Caco-2 (cell line): Measurements from ENCODE around the gene PIK3C3. TPM values are rescaled to one million over a fixed set of nuclear protein-coding genes. Genes with fewer than 3 reads are reported as not detected.

Experiments used
- BruUV-seq: library from RNA; stranded (reverse); fragments of 400-500 nt; replicated peaks from 2 replicates; lab custom pipeline; 2021; lab: Mats Ljungman, UMichigan
- CTCF ChIA-PET: fragments of 300-600 bp; sonication (Branson Sonifier 250); formaldehyde crosslinking; loops from one replicate; lab custom pipeline; 2022; ENCODE audit warnings: antibody characterized with exemption; lab: Charles Lee
- POLR2A ChIA-PET: fragments of 300-600 bp; sonication (Branson Sonifier 250); formaldehyde crosslinking; loops from one replicate; lab custom pipeline; 2022; ENCODE audit warnings: antibody characterized with exemption; lab: Charles Lee
- DNase-seq, 2 experiments: peaks; one replicate each; pipeline versions ENCODE4 v3.0.0 to v3.0.0-alpha.2; 2020 to 2022
- H3K27me3 ChIP-seq: replicated peaks from 2 replicates; pipeline ENCODE4 v1.6.0; 2011; ENCODE audit warnings: low read length; ENCODE audit not compliant: control insufficient read depth, insufficient read depth
- H3K36me3 ChIP-seq: 2 replicates; pipeline ENCODE4 v1.5.1; 2011; ENCODE audit warnings: low read length; ENCODE audit not compliant: control insufficient read depth, insufficient read depth
- H3K4me1 ChIP-seq: fragments of 250-450 bp; sonication (Bioruptor Pico); 2 replicates; pipeline ENCODE4 v1.5.1; 2020; ENCODE audit warnings: mild to moderate bottlenecking
- H3K4me3 ChIP-seq: 2 replicates; pipeline ENCODE4 v1.5.1; 2011; ENCODE audit warnings: low read depth, mild to moderate bottlenecking, control low read depth, low read length
- H3K9me3 ChIP-seq: fragments of 250-450 bp; sonication (Bioruptor Pico); 2 replicates; pipeline ENCODE4 v1.5.1; 2020; ENCODE audit warnings: mild to moderate bottlenecking, moderate library complexity
- H3K27ac Mint-ChIP-seq: one replicate; pipeline ENCODE4 v1.8.0; 2022; ENCODE audit warnings: mixed read lengths; ENCODE audit not compliant: unreplicated experiment
- H3K27me3 Mint-ChIP-seq: one replicate; pipeline ENCODE4 v1.8.0; 2022; ENCODE audit warnings: mixed read lengths; ENCODE audit not compliant: insufficient read depth, unreplicated experiment
- H3K36me3 Mint-ChIP-seq: one replicate; pipeline ENCODE4 v1.8.0; 2022; ENCODE audit warnings: mild to moderate bottlenecking, mixed read lengths; ENCODE audit not compliant: insufficient read depth, unreplicated experiment
- H3K4me1 Mint-ChIP-seq: one replicate; pipeline ENCODE4 v1.8.0; 2022; ENCODE audit warnings: low read depth, mixed read lengths; ENCODE audit not compliant: unreplicated experiment
- H3K4me3 Mint-ChIP-seq: one replicate; pipeline ENCODE4 v1.8.0; 2022; ENCODE audit warnings: mild to moderate bottlenecking, moderate library complexity, mixed read lengths; ENCODE audit not compliant: unreplicated experiment
- H3K9me3 Mint-ChIP-seq: one replicate; pipeline ENCODE4 v1.8.0; 2022; ENCODE audit warnings: mixed read lengths; ENCODE audit not compliant: unreplicated experiment
- CTCF ChIP-seq, 2 experiments: fragments of 200-600 bp in 1 of 2; IDR thresholded peaks; 1 replicate in 1 of 2; 2 replicates in 1 of 2; pipeline versions ENCODE4 v1.5.1 to v1.8.0; 2011 to 2022; ENCODE audit warnings: antibody characterized with exemption in 1 of 2, control low read depth in 1 of 2, inconsistent platforms in 1 of 2, low read depth in 1 of 2, low read length in 1 of 2, mild to moderate bottlenecking in 1 of 2, moderate library complexity in 1 of 2; ENCODE audit not compliant: insufficient read depth in 1 of 2, severe bottlenecking in 1 of 2, unreplicated experiment in 1 of 2
- intact Hi-C: fragments of 100-400 bp; cut with micrococcal nuclease; formaldehyde crosslinking; loops from one replicate; pipeline ENCODE4 v1.10.0; 2022; ENCODE audit not compliant: unreplicated experiment
- total RNA-seq: library from RNA; stranded (reverse); gene quantifications from 2 replicates; pipeline ENCODE4 v1.2.3, GENCODE V29; 2022

The PIK3C3 gene
- total RNA-seq, 1 experiment from 2014 or later = 19.7 TPM

GRCh38 chr18:41949206-41949920, 5.7 kb upstream of the PIK3C3 start:
- Mint-ChIP-seq H3K4me1 (no peaks in the 10 kb centered on the region), H3K27ac (no peak overlapping the region), H3K4me3 (no peak overlapping the region), H3K36me3 (no peaks in the 10 kb centered on the region), H3K27me3 (peaks cover 9% of the 10 kb centered on the region), H3K9me3 (no peaks in the 10 kb centered on the region)
- Histone ChIP-seq H3K4me1 (no peaks in the 10 kb centered on the region), H3K36me3 (no peaks in the 10 kb centered on the region), H3K9me3 (no peaks in the 10 kb centered on the region), H3K4me3 (no peak overlapping the region), H3K27me3 (no peaks in the 10 kb centered on the region)
- ChIA-PET POLR2A (no interaction called here), CTCF (no interaction called here)
- intact Hi-C loops = no loop called here
- DNase-seq = no peak
- no TSS peak for BruUV-seq
- no peak for TF ChIP-seq CTCF (IDR thresholded peaks at IDR 0.05; ENCODE audit: insufficient read depth in 1 of 2, low read depth in 1 of 2, low read length in 1 of 2, severe bottlenecking in 1 of 2, unreplicated experiment in 1 of 2)

- Histone ChIP-seq H3K36me3 (no peaks in the 10 kb centered on the region), H3K27me3 (no peaks in the 10 kb centered on the region), H3K4me3 (peak overlapping the region; percentile 74), H3K9me3 (no peaks in the 10 kb centered on the region), H3K4me1 (no peaks in the 10 kb centered on the region)
- Mint-ChIP-seq H3K4me3 (peak overlapping the region; percentile 92), H3K27ac (peak overlapping the region; percentile 90), H3K36me3 (peaks cover 6% of the 10 kb centered on the region), H3K27me3 (no peaks in the 10 kb centered on the region), H3K4me1 (peaks cover 6% of the 10 kb centered on the region), H3K9me3 (no peaks in the 10 kb centered on the region)
- ChIA-PET CTCF (no interaction called here), POLR2A (no interaction called here)
- no peak for TF ChIP-seq CTCF (IDR thresholded peaks at IDR 0.05; ENCODE audit: insufficient read depth in 1 of 2, low read depth in 1 of 2, low read length in 1 of 2, severe bottlenecking in 1 of 2, unreplicated experiment in 1 of 2)
- intact Hi-C loops = no loop called here
- BruUV-seq = no TSS peak
- DNase-seq = no peak
These were observed 654 bp downstream of the PIK3C3 start for GRCh38 chr18:41955688-41956087.

GRCh38 chr18:41959045-41959444, 4.0 kb downstream of the PIK3C3 start:
- Mint-ChIP-seq H3K36me3 (peaks cover 6% of the 10 kb centered on the region), H3K27me3 (no peaks in the 10 kb centered on the region), H3K4me1 (peaks cover 6% of the 10 kb centered on the region), H3K9me3 (no peaks in the 10 kb centered on the region), H3K4me3 (no peak overlapping the region), H3K27ac (no peak overlapping the region)
- intact Hi-C loops = no loop called here
- CTCF ChIA-PET = no interaction called here
- H3K9me3 ChIP-seq = no peaks in the 10 kb centered on the region
- H3K27me3 ChIP-seq = no peaks in the 10 kb centered on the region
- no peaks in the 10 kb centered on the region for H3K36me3 ChIP-seq
- POLR2A ChIA-PET = no interaction called here
- TF ChIP-seq CTCF (IDR thresholded peaks at IDR 0.05; ENCODE audit: insufficient read depth in 1 of 2, low read depth in 1 of 2, low read length in 1 of 2, severe bottlenecking in 1 of 2, unreplicated experiment in 1 of 2) = no peak
- no peaks in the 10 kb centered on the region for H3K4me1 ChIP-seq
- H3K4me3 ChIP-seq = no peak overlapping the region
- BruUV-seq = no TSS peak
- no peak for DNase-seq
